H9 (cell line): Measurements from ENCODE around the gene ARHGAP5. TPM values are rescaled to one million over a fixed set of nuclear protein-coding genes. Genes with fewer than 3 reads are reported as not detected.

Experiments
- DNase-seq: peaks from one replicate; pipeline ENCODE4 v3.0.0-alpha.2; 2017
- H2AFZ ChIP-seq: one replicate; pipeline ENCODE4 v1.6.1; 2013; ENCODE audit warnings: mild to moderate bottlenecking, low read length, control low read depth, moderate library complexity
- H2AK5ac ChIP-seq: 2 replicates; pipeline ENCODE4 v1.6.1; 2013; ENCODE audit warnings: low read length, control low read depth, mixed read lengths; ENCODE audit not compliant: insufficient read length
- H2BK120ac ChIP-seq: one replicate; pipeline ENCODE4 v1.6.1; 2013; ENCODE audit warnings: low read depth, mild to moderate bottlenecking, low read length, control low read depth, inconsistent platforms; ENCODE audit not compliant: poor library complexity, severe bottlenecking
- H2BK12ac ChIP-seq: 2 replicates; pipeline ENCODE4 v1.6.1; 2013; ENCODE audit warnings: low read length, control low read depth, mixed read lengths, low read depth; ENCODE audit not compliant: insufficient read length
- H2BK15ac ChIP-seq: 2 replicates; pipeline ENCODE4 v1.6.1; 2013; ENCODE audit warnings: low read depth, low read length, control low read depth
- H2BK20ac ChIP-seq: one replicate; pipeline ENCODE4 v1.6.1; 2013; ENCODE audit warnings: low read depth, mild to moderate bottlenecking, low read length, control low read depth, inconsistent platforms; ENCODE audit not compliant: poor library complexity, severe bottlenecking
- H2BK5ac ChIP-seq: 2 replicates; pipeline ENCODE4 v1.6.1; 2013; ENCODE audit warnings: low read length, control low read depth, mixed read lengths; ENCODE audit not compliant: insufficient read length
- H3K14ac ChIP-seq: 2 replicates; pipeline ENCODE4 v1.6.1; 2013; ENCODE audit warnings: low read length, control low read depth; ENCODE audit not compliant: insufficient read depth
- H3K18ac ChIP-seq: 2 replicates; pipeline ENCODE4 v1.6.1; 2013; ENCODE audit warnings: low read depth, mild to moderate bottlenecking, mixed read lengths, low read length, control low read depth; ENCODE audit not compliant: insufficient read length
- H3K23ac ChIP-seq: 2 replicates; pipeline ENCODE4 v1.6.1; 2013; ENCODE audit warnings: low read length, control low read depth, mixed read lengths, low read depth; ENCODE audit not compliant: insufficient read length
- H3K23me2 ChIP-seq: 2 replicates; pipeline ENCODE4 v1.6.1; 2013; ENCODE audit warnings: low read depth, mild to moderate bottlenecking, mixed read lengths, low read length, control low read depth; ENCODE audit not compliant: insufficient read length, poor library complexity, severe bottlenecking
- H3K27ac ChIP-seq: 2 replicates; pipeline ENCODE4 v1.5.1; 2013; ENCODE audit warnings: low read length, control low read depth, mixed read lengths, low read depth; ENCODE audit not compliant: insufficient read length
- H3K27me3 ChIP-seq: 2 replicates; pipeline ENCODE4 v1.6.1; 2013; ENCODE audit warnings: low read length, control low read depth, inconsistent platforms; ENCODE audit not compliant: insufficient read depth
- H3K4ac ChIP-seq: 2 replicates; pipeline ENCODE4 v1.6.1; 2013; ENCODE audit warnings: low read depth, mild to moderate bottlenecking, control low read depth, inconsistent platforms, low read length, moderate library complexity
- H3K4me1 ChIP-seq: 2 replicates; pipeline ENCODE4 v1.6.1; 2013; ENCODE audit warnings: low read length, control low read depth, inconsistent platforms; ENCODE audit not compliant: insufficient read depth
- H3K4me2 ChIP-seq: 2 replicates; pipeline ENCODE4 v1.6.1; 2013; ENCODE audit warnings: low read length, control low read depth, mixed read lengths; ENCODE audit not compliant: insufficient read length, insufficient read depth
- H3K56ac ChIP-seq: 2 replicates; pipeline ENCODE4 v1.6.1; 2013; ENCODE audit warnings: low read depth, mild to moderate bottlenecking, mixed read lengths, low read length, control low read depth; ENCODE audit not compliant: insufficient read length
- H3K79me1 ChIP-seq: 2 replicates; pipeline ENCODE4 v1.6.1; 2013; ENCODE audit warnings: low read depth, mild to moderate bottlenecking, moderate library complexity, low read length, control low read depth, inconsistent platforms; ENCODE audit not compliant: insufficient read depth, poor library complexity, severe bottlenecking
- H3K79me2 ChIP-seq: 2 replicates; pipeline ENCODE4 v1.6.1; 2013; ENCODE audit warnings: low read length, control low read depth, inconsistent platforms; ENCODE audit not compliant: insufficient read depth
- H3K9ac ChIP-seq: 2 replicates; pipeline ENCODE4 v1.6.1; 2013; ENCODE audit warnings: low read length, control low read depth, mixed read lengths; ENCODE audit not compliant: insufficient read length; ENCODE audit errors: extremely low read depth
- H3K9me3 ChIP-seq: one replicate; pipeline ENCODE4 v1.6.1; 2013; ENCODE audit warnings: low read depth, low read length, inconsistent platforms; ENCODE audit not compliant: control insufficient read depth
- H3T11ph ChIP-seq: one replicate; pipeline ENCODE4 v1.6.1; 2013; ENCODE audit warnings: mild to moderate bottlenecking, low read length, control low read depth, inconsistent platforms
- H4K20me1 ChIP-seq: one replicate; pipeline ENCODE4 v1.6.1; 2013; ENCODE audit not compliant: control insufficient read depth, insufficient read length, insufficient read depth
- H4K5ac ChIP-seq: 2 replicates; pipeline ENCODE4 v1.6.1; 2013; ENCODE audit warnings: low read depth, mild to moderate bottlenecking, mixed read lengths, low read length, control low read depth; ENCODE audit not compliant: insufficient read length
- H4K8ac ChIP-seq: replicated peaks from 2 replicates; pipeline ENCODE4 v1.6.1; 2013; ENCODE audit warnings: low read length, control low read depth, mixed read lengths, low read depth; ENCODE audit not compliant: insufficient read length
- H4K91ac ChIP-seq: 2 replicates; pipeline ENCODE4 v1.6.1; 2013; ENCODE audit warnings: low read depth, mild to moderate bottlenecking, moderate library complexity, mixed read lengths, low read length, control low read depth; ENCODE audit not compliant: insufficient read length
- H3K27ac Mint-ChIP-seq, 3 experiments: 2 replicates in 2 of 3; 3 replicates in 1 of 3; pipeline ENCODE4 v1.8.0; 2020 to 2021; ENCODE audit warnings: mixed read lengths in 3 of 3, mild to moderate bottlenecking in 1 of 3, moderate library complexity in 1 of 3
- H3K27me3 Mint-ChIP-seq: 2 replicates; pipeline ENCODE4 v1.8.0; 2021; ENCODE audit warnings: low read depth, mild to moderate bottlenecking, moderate library complexity, mixed read lengths
- H3K36me3 Mint-ChIP-seq, 3 experiments: 2 replicates in 2 of 3; 3 replicates in 1 of 3; pipeline ENCODE4 v1.8.0; 2020 to 2021; ENCODE audit warnings: low read depth in 3 of 3, mixed read lengths in 3 of 3; ENCODE audit not compliant: insufficient read depth in 1 of 3
- H3K4me1 Mint-ChIP-seq, 2 experiments: 2 replicates each; pipeline ENCODE4 v1.8.0; 2020; ENCODE audit warnings: mixed read lengths in 2 of 2
- H3K4me3 Mint-ChIP-seq, 2 experiments: 2 replicates in 1 of 2; 3 replicates in 1 of 2; pipeline ENCODE4 v1.8.0; 2020 to 2021; ENCODE audit warnings: mild to moderate bottlenecking in 2 of 2, mixed read lengths in 2 of 2, moderate library complexity in 1 of 2
- H3K9me3 Mint-ChIP-seq, 2 experiments: 2 replicates in 1 of 2; 3 replicates in 1 of 2; pipeline ENCODE4 v1.8.0; 2020; ENCODE audit warnings: mild to moderate bottlenecking in 2 of 2, mixed read lengths in 2 of 2, moderate library complexity in 1 of 2
- CTCF ChIP-seq: fragments of 200-600 bp; sonication (generic); conservative IDR thresholded peaks from 3 replicates; pipeline ENCODE4 v1.8.0; 2021; ENCODE audit warnings: antibody characterized with exemption, mild to moderate bottlenecking
- WGBS: extraction: QIAGEN DNeasy Blood & Tissue Kit; methylation state at CpG from one replicate; pipeline ENCODE4 v1.1.7; 2013; ENCODE audit warnings: missing lambda C conversion rate, low lambda C conversion rate, mixed read lengths; ENCODE audit not compliant: insufficient read length; ENCODE audit errors: extremely low coverage; 5-methylcytosine and 5-hydroxymethylcytosine counted together
- total RNA-seq: library from RNA; stranded (reverse); gene quantifications from 2 replicates; pipeline ENCODE4 v1.2.1, GENCODE V29; 2021

Gene ARHGAP5
- total RNA-seq, 1 experiment from 2014 or later, result 73.8 TPM

- no CpG with 5 or more reads among the region's 3 CpGs for WGBS
- no peaks in the 10 kb centered on the region for H3K79me1 ChIP-seq
- H3K18ac ChIP-seq, result no peak overlapping the region
- TF ChIP-seq CTCF, result no peak
- H3T11ph ChIP-seq, result no peak overlapping the region
- H2BK15ac ChIP-seq, result no peak overlapping the region
- Mint-ChIP-seq H3K4me3 (no peak overlapping the region), H3K27me3 (no peaks in the 10 kb centered on the region), H3K27ac (peak overlapping the region in 2 of 3 experiments; percentile 60 to 82; a peak in 4 of 7 replicates), H3K9me3 (no peaks in the 10 kb centered on the region), H3K36me3 (peaks cover 0 to under 1% (median 0%) of the 10 kb centered on the region in 3 experiments; a peak in 2 of 7 replicates), H3K4me1 (peaks cover 43 to 46% of the 10 kb centered on the region in 2 experiments)
- no peak overlapping the region for H3K4ac ChIP-seq
- H3K79me2 ChIP-seq, result peaks cover 18% of the 10 kb centered on the region; the same call in 1 of the 2 replicates
- H2AFZ ChIP-seq, result no peak overlapping the region
- no peak overlapping the region for H3K14ac ChIP-seq
- no peak overlapping the region for H2BK5ac ChIP-seq
- H3K27ac ChIP-seq, result no peak overlapping the region
- no peaks in the 10 kb centered on the region for H4K20me1 ChIP-seq
- no peak overlapping the region for H2BK120ac ChIP-seq
- H3K27me3 ChIP-seq, result no peaks in the 10 kb centered on the region
- H3K23me2 ChIP-seq, result no peaks in the 10 kb centered on the region
- H2AK5ac ChIP-seq, result no peak overlapping the region
- no peaks in the 10 kb centered on the region; the same call in 1 of the 2 replicates for H3K4me1 ChIP-seq
- no peak overlapping the region for H2BK20ac ChIP-seq
- no peak overlapping the region for H4K91ac ChIP-seq
- H4K5ac ChIP-seq, result no peak overlapping the region
- H3K4me2 ChIP-seq, result no peak overlapping the region
- no peak overlapping the region for H3K9ac ChIP-seq
- no peak overlapping the region for H2BK12ac ChIP-seq
- H3K9me3 ChIP-seq, result no peaks in the 10 kb centered on the region
- H4K8ac ChIP-seq, result no peak overlapping the region
- DNase-seq, result no peak
- H3K56ac ChIP-seq, result no peak overlapping the region
- H3K23ac ChIP-seq, result no peak overlapping the region
Observed at GRCh38 chr14:32085182-32085844, 8.2 kb downstream of the ARHGAP5 start.
